B cell (primary cell): ENCODE results near the gene KIDINS220. TPM values are rescaled to one million over a fixed set of nuclear protein-coding genes. Genes with fewer than 3 reads are reported as not detected.

Source experiments
- ATAC-seq: fragments of 200-7000 bp; cut with Tn5 transposase; one replicate; pipeline ENCODE4 v1.10.0; 2021; ENCODE audit warnings: low read depth, mild to moderate bottlenecking, moderate number of reproducible peaks, moderate library complexity
- CTCF ChIA-PET: fragments of 350-600 bp; sonication (Branson Sonifier 250); formaldehyde crosslinking; loops from one replicate; lab custom pipeline; 2021; ENCODE audit warnings: antibody characterized with exemption, inconsistent platforms; lab: Charles Lee
- POLR2A ChIA-PET: fragments of 350-600 bp; sonication (Branson Sonifier 250); formaldehyde crosslinking; loops from one replicate; lab custom pipeline; 2021; ENCODE audit warnings: antibody characterized with exemption; lab: Charles Lee
- DNase-seq: peaks from one replicate; pipeline ENCODE4 v3.0.0; 2013
- H2AFZ ChIP-seq: 2 replicates; pipeline ENCODE4 v1.6.1; 2012; ENCODE audit warnings: mild to moderate bottlenecking, low read depth, low read length; ENCODE audit not compliant: insufficient read depth, poor library complexity, severe bottlenecking
- H3K27ac ChIP-seq, 2 donors: 1 replicate in 1 of 2; 2 replicates in 1 of 2; pipeline ENCODE4 v1.5.1; 2012 to 2013; ENCODE audit warnings: low read length in 2 of 2, mild to moderate bottlenecking in 2 of 2, moderate library complexity in 1 of 2
- H3K27me3 ChIP-seq, 4 experiments: fragments of 200-600 bp in 1 of 4; sonication (generic) in 1 of 4; replicated peaks in 1 of 4; 1 replicate in 2 of 4; 2 replicates in 2 of 4; pipeline versions ENCODE4 v1.6.1 to v1.7.0; 2013 to 2016; ENCODE audit warnings: low read length in 3 of 4, mild to moderate bottlenecking in 2 of 4, mixed read lengths in 1 of 4, moderate library complexity in 1 of 4; ENCODE audit not compliant: insufficient read depth in 4 of 4, control insufficient read depth in 3 of 4; ENCODE audit errors: control extremely low read depth in 1 of 4
- H3K36me3 ChIP-seq, 2 experiments: replicated peaks in 1 of 2; 1 replicate in 1 of 2; 2 replicates in 1 of 2; pipeline versions ENCODE4 v1.6.1 to v1.7.1; 2013; ENCODE audit warnings: low read length in 1 of 2; ENCODE audit not compliant: insufficient read depth in 2 of 2, control insufficient read depth in 1 of 2; ENCODE audit errors: control extremely low read depth in 1 of 2, extremely low read depth in 1 of 2
- H3K4me1 ChIP-seq, 2 donors: fragments of 200-600 bp in 1 of 2; sonication (generic) in 1 of 2; 1 replicate in 1 of 2; 2 replicates in 1 of 2; pipeline versions ENCODE4 v1.5.1 to v1.6.1; 2013 to 2017; ENCODE audit warnings: low read length in 2 of 2; ENCODE audit not compliant: control insufficient read depth in 2 of 2, insufficient read depth in 2 of 2
- H3K4me2 ChIP-seq: replicated peaks from 2 replicates; pipeline ENCODE3; 2012; ENCODE audit warnings: mild to moderate bottlenecking, low read depth, low read length; ENCODE audit not compliant: poor library complexity, severe bottlenecking
- H3K4me3 ChIP-seq, 5 experiments: fragments of 200-600 bp in 1 of 5; sonication (generic) in 1 of 5; 1 replicate in 3 of 5; 2 replicates in 2 of 5; pipeline versions ENCODE4 v1.5.1 to v1.7.0; 2011 to 2016; ENCODE audit warnings: low read length in 4 of 5, mild to moderate bottlenecking in 4 of 5, low read depth in 2 of 5, control low read depth in 1 of 5, moderate library complexity in 1 of 5; ENCODE audit not compliant: insufficient read depth in 1 of 5; ENCODE audit errors: control extremely low read depth in 1 of 5, extremely low read depth in 1 of 5
- H3K79me2 ChIP-seq: fragments of 200-600 bp; sonication (generic); one replicate; pipeline ENCODE4 v1.6.0; 2016; ENCODE audit warnings: low read length; ENCODE audit not compliant: control insufficient read depth, insufficient read depth
- H3K9ac ChIP-seq: fragments of 200-600 bp; sonication (generic); 2 replicates; pipeline ENCODE4 v1.6.1; 2017; ENCODE audit warnings: mild to moderate bottlenecking, low read length, moderate library complexity
- H3K9me3 ChIP-seq, 3 donors: one replicate each; pipeline versions ENCODE4 v1.6.1 to v1.7.1; 2013; ENCODE audit warnings: low read length in 2 of 3; ENCODE audit not compliant: control insufficient read depth in 2 of 3, insufficient read depth in 1 of 3; ENCODE audit errors: control extremely low read depth in 1 of 3
- H4K20me1 ChIP-seq: 2 replicates; pipeline ENCODE4 v1.6.0; 2012; ENCODE audit warnings: mild to moderate bottlenecking, low read length; ENCODE audit not compliant: insufficient read depth, control insufficient read depth, poor library complexity, severe bottlenecking
- H3K27ac Mint-ChIP-seq: one replicate; pipeline ENCODE4 v1.8.0; 2021; ENCODE audit warnings: mixed read lengths
- H3K27me3 Mint-ChIP-seq: one replicate; pipeline ENCODE4 v1.8.0; 2021; ENCODE audit warnings: mixed read lengths
- H3K4me1 Mint-ChIP-seq: one replicate; pipeline ENCODE4 v1.8.0; 2021; ENCODE audit warnings: mixed read lengths
- H3K4me3 Mint-ChIP-seq: one replicate; pipeline ENCODE4 v1.8.0; 2021; ENCODE audit warnings: mixed read lengths
- H3K9me3 Mint-ChIP-seq: one replicate; pipeline ENCODE4 v1.8.0; 2022; ENCODE audit warnings: mixed read lengths; ENCODE audit not compliant: insufficient read depth
- EZH2 ChIP-seq: IDR thresholded peaks from 2 replicates; pipeline ENCODE4 v1.6.1; 2012; ENCODE audit warnings: borderline replicate concordance, low read depth, mild to moderate bottlenecking, moderate library complexity, low read length; ENCODE audit not compliant: insufficient read depth, poor library complexity, severe bottlenecking
- WGBS: methylation state at CpG from one replicate; pipeline ENCODE4 v1.1.5; 2013; ENCODE audit warnings: missing lambda C conversion rate; ENCODE audit not compliant: insufficient coverage; 5-methylcytosine and 5-hydroxymethylcytosine counted together
- intact Hi-C: fragments of 100-400 bp; cut with micrococcal nuclease; formaldehyde crosslinking; loops from one replicate; pipeline ENCODE4 v1.10.0; 2022
- polyA plus RNA-seq: library from polyadenylated mRNA; depleted of rRNA; stranded (reverse); fragments of >200 nt; gene quantifications from 2 replicates; pipeline ENCODE4 v1.2.3, GENCODE V29; 2012
- total RNA-seq, 2 donors: library from RNA; stranded (reverse); fragments of 120-200 nt in 1 of 2; gene quantifications; 1 replicate in 1 of 2; 2 replicates in 1 of 2; pipeline versions ENCODE4 v1.2.3 to v1.2.4, GENCODE V29; 2013 to 2022
- TF ChIP-seq, protein P1 (sequence below): fragments of 200-600 bp; IDR thresholded peaks from one replicate; pipeline ENCODE4 v1.8.0; 2022; ENCODE audit warnings: antibody characterized with exemption, mild to moderate bottlenecking

The KIDINS220 gene
- total and polyA plus RNA-seq, 2 donors (not counting 1 experiment from before 2014, with no cell fraction given), result 12.5 to 36.6 TPM

DNA sequence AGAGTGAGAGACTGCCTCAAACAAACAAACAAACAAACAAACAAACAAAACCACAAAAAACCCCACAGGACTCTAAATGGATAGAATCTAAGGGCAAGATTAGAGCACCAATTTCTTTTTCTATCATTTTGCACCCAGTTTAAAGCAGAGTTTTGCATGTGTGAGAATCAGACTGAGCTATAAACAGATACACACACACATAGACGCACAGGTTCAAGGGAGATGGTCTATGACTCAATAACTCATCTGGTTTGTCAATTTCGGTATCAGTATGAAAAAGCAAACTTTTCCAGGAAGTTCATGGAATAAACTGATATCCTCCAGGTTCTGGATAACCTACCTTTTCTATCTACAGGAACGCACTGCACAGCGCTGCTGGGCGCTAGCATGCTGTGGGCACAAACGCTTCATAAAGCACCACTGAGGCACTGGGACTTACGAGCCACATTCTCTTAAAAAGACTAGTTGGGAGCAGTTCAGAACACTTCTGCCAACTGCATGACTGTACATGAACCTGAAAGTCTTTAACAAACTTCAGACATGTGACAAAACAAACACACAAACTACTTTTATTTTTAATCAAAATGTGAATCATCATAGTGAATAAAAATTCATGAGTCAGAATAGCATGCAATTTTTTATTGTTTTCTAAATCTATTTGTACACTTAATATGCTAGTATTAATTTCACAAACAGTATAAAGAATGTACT, 109.0 kb downstream of the KIDINS220 start:
- Mint-ChIP-seq H3K9me3 (no peaks in the 10 kb centered on the region), H3K4me1 (no peaks in the 10 kb centered on the region), H3K27me3 (no peaks in the 10 kb centered on the region), H3K4me3 (no peak overlapping the region), H3K27ac (no peak overlapping the region)
- H3K9me3 ChIP-seq, result no peaks in the 10 kb centered on the region
- DNase-seq (no peak), ATAC-seq (no peak)
- intact Hi-C loops, result no loop called here
- peaks cover 7 to 38% of the 10 kb centered on the region in 2 experiments for H3K36me3 ChIP-seq
- 97% methylated on average over 7 of the region's 7 CpGs for WGBS
- H3K4me1 ChIP-seq, result no peaks in the 10 kb centered on the region
- TF ChIP-seq, protein P1, sequence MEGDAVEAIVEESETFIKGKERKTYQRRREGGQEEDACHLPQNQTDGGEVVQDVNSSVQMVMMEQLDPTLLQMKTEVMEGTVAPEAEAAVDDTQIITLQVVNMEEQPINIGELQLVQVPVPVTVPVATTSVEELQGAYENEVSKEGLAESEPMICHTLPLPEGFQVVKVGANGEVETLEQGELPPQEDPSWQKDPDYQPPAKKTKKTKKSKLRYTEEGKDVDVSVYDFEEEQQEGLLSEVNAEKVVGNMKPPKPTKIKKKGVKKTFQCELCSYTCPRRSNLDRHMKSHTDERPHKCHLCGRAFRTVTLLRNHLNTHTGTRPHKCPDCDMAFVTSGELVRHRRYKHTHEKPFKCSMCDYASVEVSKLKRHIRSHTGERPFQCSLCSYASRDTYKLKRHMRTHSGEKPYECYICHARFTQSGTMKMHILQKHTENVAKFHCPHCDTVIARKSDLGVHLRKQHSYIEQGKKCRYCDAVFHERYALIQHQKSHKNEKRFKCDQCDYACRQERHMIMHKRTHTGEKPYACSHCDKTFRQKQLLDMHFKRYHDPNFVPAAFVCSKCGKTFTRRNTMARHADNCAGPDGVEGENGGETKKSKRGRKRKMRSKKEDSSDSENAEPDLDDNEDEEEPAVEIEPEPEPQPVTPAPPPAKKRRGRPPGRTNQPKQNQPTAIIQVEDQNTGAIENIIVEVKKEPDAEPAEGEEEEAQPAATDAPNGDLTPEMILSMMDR, result no peak
- no peak for TF ChIP-seq EZH2
- ChIA-PET POLR2A (no interaction called here), CTCF (interaction anchor here (0.6 kb wide), 2 partner anchors 48 to 855 kb away, joined by 3 read pairs; no protein-coding TSS in a partner anchor)
- no peak overlapping the region for H3K4me2 ChIP-seq
- H3K9ac ChIP-seq, result no peak overlapping the region
- no peaks in the 10 kb centered on the region for H4K20me1 ChIP-seq
- no peaks in the 10 kb centered on the region for H3K27me3 ChIP-seq
- no peak overlapping the region for H3K4me3 ChIP-seq
- no peak overlapping the region for H3K27ac ChIP-seq
- H2AFZ ChIP-seq, result no peak overlapping the region
- H3K79me2 ChIP-seq, result no peaks in the 10 kb centered on the region

DNA sequence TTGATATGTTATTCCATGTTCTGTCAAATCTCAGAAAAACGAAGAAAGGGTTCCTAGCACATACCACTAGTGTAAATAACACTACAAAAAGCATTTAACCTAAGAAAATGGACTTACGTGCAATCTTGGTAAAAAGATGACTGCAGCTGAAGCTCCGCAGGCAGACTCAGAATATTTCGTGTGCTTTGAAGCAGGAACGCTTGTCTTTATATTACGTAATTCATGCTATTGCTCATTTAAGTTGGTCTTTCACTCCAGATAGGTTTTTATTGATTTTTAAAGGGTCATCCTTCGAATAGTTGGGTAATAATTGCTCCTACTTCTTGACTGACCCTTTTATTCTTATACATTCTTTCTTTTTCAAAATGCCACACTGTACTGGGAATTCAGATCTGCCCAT, 111.6 kb downstream of the KIDINS220 start:
- Histone ChIP-seq H3K4me1 (no peaks in the 10 kb centered on the region), H3K4me3 (no peak overlapping the region), H3K9me3 (no peaks in the 10 kb centered on the region), H3K27me3 (no peaks in the 10 kb centered on the region), H3K79me2 (no peaks in the 10 kb centered on the region), H2AFZ (no peak overlapping the region), H3K27ac (no peak overlapping the region), H3K36me3 (peaks cover 6 to 15% of the 10 kb centered on the region in 2 experiments), H3K9ac (no peak overlapping the region), H3K4me2 (no peak overlapping the region), H4K20me1 (no peaks in the 10 kb centered on the region)
- POLR2A ChIA-PET, result no interaction called here
- Mint-ChIP-seq H3K27me3 (no peaks in the 10 kb centered on the region), H3K27ac (no peak overlapping the region), H3K4me3 (no peak overlapping the region), H3K4me1 (no peaks in the 10 kb centered on the region), H3K9me3 (no peaks in the 10 kb centered on the region)
- TF ChIP-seq, protein P1, result no peak
- no peak for TF ChIP-seq EZH2
- CTCF ChIA-PET, result no interaction called here
- intact Hi-C loops, result no loop called here
- DNase-seq (no peak), ATAC-seq (no peak)
- 100% methylated on average over 4 of the region's 7 CpGs for WGBS
